SKM-1 treated with dmso at 0.1 percent for 144 hours (cell line): Measurements from ENCODE around the gene ETFB.

Experiments
- DNase-seq: peaks from one replicate; lab custom pipeline; 2025; ENCODE audit not compliant: unreplicated experiment; lab: John Stamatoyannopoulos, UW

The ETFB gene

DNA sequence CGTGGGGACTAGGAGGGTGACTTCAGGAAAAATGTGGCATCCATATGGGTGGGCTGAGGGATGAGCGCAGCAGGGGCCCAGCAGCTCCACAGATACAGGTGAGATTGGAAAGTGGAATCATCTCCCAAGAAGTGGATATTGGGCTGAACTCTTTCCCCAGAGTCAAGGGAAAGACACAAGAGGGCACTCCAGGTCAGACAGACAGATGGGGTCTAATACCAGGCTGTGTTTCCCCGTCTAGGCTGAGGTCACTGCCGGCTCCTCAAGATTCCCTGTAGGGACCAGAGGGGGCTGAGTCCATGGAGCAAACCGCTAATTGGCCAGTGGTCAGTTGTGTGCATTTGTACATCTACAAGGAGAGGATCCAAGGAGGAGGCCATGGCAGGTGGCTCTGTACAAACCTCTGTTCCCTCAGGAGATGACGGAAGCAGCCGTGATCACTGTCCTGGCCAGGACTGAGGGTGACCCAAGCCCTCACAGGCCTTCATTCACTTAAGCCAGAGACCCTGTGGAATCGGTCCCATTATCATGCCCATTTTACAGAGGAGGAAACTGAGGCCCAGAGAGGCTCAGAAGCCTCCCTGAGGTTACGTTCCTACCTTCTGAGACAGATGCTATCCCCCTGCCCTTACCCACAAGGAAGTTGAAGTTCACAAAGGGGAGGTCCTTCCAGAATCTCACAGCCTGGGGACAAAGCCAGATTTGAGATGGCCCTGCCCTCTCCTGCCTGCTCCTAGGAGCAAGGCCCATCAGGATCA is 69.7 kb downstream of the ETFB start:
- no peak for DNase-seq

GRCh38 chr19:51295382-51296126 is 70.6 kb downstream of the ETFB start:
- no peak for DNase-seq
